ENCODE results near the gene SERINC5.

The SERINC5 gene

DNA sequence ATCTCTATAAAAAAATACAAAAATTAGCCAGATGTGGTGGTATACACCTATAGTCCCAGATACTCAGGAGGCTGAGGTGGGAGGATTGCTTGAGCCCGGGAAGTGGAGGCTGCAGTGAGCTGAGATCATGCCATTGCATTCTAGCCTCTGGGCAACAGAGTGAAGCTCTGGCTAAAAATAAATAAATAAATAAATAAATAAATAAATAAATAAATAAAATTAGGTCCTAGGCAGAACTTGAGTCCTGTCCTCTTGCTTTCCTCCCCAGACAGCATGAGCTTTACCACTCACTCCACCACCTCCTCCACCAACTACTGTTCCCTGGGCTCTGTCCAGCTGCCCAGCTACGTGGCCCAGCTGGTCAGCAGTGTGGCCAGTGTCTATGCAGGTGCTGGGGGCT, 32.3 kb upstream of the SERINC5 start:
- TF ChIP-seq, protein P1, sequence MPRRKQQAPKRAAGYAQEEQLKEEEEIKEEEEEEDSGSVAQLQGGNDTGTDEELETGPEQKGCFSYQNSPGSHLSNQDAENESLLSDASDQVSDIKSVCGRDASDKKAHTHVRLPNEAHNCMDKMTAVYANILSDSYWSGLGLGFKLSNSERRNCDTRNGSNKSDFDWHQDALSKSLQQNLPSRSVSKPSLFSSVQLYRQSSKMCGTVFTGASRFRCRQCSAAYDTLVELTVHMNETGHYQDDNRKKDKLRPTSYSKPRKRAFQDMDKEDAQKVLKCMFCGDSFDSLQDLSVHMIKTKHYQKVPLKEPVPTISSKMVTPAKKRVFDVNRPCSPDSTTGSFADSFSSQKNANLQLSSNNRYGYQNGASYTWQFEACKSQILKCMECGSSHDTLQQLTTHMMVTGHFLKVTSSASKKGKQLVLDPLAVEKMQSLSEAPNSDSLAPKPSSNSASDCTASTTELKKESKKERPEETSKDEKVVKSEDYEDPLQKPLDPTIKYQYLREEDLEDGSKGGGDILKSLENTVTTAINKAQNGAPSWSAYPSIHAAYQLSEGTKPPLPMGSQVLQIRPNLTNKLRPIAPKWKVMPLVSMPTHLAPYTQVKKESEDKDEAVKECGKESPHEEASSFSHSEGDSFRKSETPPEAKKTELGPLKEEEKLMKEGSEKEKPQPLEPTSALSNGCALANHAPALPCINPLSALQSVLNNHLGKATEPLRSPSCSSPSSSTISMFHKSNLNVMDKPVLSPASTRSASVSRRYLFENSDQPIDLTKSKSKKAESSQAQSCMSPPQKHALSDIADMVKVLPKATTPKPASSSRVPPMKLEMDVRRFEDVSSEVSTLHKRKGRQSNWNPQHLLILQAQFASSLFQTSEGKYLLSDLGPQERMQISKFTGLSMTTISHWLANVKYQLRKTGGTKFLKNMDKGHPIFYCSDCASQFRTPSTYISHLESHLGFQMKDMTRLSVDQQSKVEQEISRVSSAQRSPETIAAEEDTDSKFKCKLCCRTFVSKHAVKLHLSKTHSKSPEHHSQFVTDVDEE (CRISPR knock-in tag; IDR thresholded peaks at IDR 0.05), result no peak
- TF ChIP-seq, protein P2, sequence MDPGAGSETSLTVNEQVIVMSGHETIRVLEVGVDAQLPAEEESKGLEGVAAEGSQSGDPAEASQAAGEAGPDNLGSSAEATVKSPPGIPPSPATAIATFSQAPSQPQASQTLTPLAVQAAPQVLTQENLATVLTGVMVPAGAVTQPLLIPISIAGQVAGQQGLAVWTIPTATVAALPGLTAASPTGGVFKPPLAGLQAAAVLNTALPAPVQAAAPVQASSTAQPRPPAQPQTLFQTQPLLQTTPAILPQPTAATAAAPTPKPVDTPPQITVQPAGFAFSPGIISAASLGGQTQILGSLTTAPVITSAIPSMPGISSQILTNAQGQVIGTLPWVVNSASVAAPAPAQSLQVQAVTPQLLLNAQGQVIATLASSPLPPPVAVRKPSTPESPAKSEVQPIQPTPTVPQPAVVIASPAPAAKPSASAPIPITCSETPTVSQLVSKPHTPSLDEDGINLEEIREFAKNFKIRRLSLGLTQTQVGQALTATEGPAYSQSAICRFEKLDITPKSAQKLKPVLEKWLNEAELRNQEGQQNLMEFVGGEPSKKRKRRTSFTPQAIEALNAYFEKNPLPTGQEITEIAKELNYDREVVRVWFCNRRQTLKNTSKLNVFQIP (CRISPR knock-in tag; IDR thresholded peaks at IDR 0.05; ENCODE audit: borderline replicate concordance, low read depth), result no peak
- TF ChIP-seq ZC3H10 (CRISPR knock-in tag; IDR thresholded peaks at IDR 0.05) (no peak), RARB (CRISPR knock-in tag; IDR thresholded peaks at IDR 0.05) (no peak), ZFP3 (CRISPR knock-in tag; IDR thresholded peaks at IDR 0.05) (no peak), PPARA (CRISPR knock-in tag; IDR thresholded peaks at IDR 0.05; ENCODE audit: borderline replicate concordance) (no peak), OSR1 (CRISPR knock-in tag; IDR thresholded peaks at IDR 0.05) (no peak), ESRRG (CRISPR knock-in tag; IDR thresholded peaks at IDR 0.05) (no peak), SNAI2 (CRISPR knock-in tag; IDR thresholded peaks at IDR 0.05) (no peak), BACH2 (CRISPR knock-in tag; IDR thresholded peaks at IDR 0.05; ENCODE audit: borderline replicate concordance) (no peak), GLIS3 (CRISPR knock-in tag; IDR thresholded peaks at IDR 0.05) (no peak), ZFP30 (CRISPR knock-in tag; IDR thresholded peaks at IDR 0.05) (no peak), ZNF565 (CRISPR knock-in tag; conservative IDR thresholded peaks at IDR 0.05; ENCODE audit: low read depth) (no peak), TOX (CRISPR knock-in tag; IDR thresholded peaks at IDR 0.05; ENCODE audit: borderline replicate concordance) (no peak)
- TF ChIP-seq, protein P3, sequence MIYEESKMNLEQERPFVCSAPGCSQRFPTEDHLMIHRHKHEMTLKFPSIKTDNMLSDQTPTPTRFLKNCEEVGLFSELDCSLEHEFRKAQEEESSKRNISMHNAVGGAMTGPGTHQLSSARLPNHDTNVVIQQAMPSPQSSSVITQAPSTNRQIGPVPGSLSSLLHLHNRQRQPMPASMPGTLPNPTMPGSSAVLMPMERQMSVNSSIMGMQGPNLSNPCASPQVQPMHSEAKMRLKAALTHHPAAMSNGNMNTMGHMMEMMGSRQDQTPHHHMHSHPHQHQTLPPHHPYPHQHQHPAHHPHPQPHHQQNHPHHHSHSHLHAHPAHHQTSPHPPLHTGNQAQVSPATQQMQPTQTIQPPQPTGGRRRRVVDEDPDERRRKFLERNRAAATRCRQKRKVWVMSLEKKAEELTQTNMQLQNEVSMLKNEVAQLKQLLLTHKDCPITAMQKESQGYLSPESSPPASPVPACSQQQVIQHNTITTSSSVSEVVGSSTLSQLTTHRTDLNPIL (CRISPR knock-in tag; IDR thresholded peaks at IDR 0.05; ENCODE audit: low read depth), result no peak
- no peak for ATAC-seq

DNA sequence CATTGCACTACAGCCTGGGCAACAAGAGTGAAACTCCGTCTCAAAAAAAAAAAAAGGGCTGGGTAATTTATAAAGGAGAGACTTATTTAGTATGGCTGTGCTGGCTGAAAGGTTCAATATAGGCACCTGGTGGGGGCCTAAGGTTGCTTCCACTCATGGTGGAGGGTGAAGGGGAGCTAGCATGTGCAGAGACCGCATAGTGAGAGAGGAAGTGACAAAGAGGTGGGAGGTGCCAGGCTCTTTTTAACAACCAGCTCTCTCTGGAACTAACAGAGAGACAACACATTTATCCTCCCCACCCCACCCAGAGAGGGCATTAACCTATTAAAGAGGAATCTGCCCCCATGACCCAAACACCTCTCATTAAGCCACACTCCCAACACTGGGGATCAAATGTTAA, 28.9 kb upstream of the SERINC5 start:
- TF ChIP-seq, protein P3 (CRISPR knock-in tag; IDR thresholded peaks at IDR 0.05; ENCODE audit: low read depth), result no peak
- TF ChIP-seq PPARA (CRISPR knock-in tag; IDR thresholded peaks at IDR 0.05; ENCODE audit: borderline replicate concordance) (no peak), SNAI2 (CRISPR knock-in tag; IDR thresholded peaks at IDR 0.05) (no peak), CSDC2 (CRISPR knock-in tag; IDR thresholded peaks at IDR 0.05) (no peak), ARNTL (CRISPR knock-in tag; IDR thresholded peaks at IDR 0.05; ENCODE audit: borderline replicate concordance, low read depth) (no peak), ZNF8 (CRISPR knock-in tag; IDR thresholded peaks at IDR 0.05) (no peak), ESRRG (CRISPR knock-in tag; IDR thresholded peaks at IDR 0.05) (no peak), ZC3H10 (CRISPR knock-in tag; IDR thresholded peaks at IDR 0.05) (no peak), ZNF70 (CRISPR knock-in tag; IDR thresholded peaks at IDR 0.05) (no peak), ISL1 (CRISPR knock-in tag; IDR thresholded peaks at IDR 0.05) (no peak)
- TF ChIP-seq, protein P4, sequence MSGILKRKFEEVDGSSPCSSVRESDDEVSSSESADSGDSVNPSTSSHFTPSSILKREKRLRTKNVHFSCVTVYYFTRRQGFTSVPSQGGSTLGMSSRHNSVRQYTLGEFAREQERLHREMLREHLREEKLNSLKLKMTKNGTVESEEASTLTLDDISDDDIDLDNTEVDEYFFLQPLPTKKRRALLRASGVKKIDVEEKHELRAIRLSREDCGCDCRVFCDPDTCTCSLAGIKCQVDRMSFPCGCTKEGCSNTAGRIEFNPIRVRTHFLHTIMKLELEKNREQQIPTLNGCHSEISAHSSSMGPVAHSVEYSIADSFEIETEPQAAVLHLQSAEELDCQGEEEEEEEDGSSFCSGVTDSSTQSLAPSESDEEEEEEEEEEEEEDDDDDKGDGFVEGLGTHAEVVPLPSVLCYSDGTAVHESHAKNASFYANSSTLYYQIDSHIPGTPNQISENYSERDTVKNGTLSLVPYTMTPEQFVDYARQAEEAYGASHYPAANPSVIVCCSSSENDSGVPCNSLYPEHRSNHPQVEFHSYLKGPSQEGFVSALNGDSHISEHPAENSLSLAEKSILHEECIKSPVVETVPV (CRISPR knock-in tag; IDR thresholded peaks at IDR 0.05), result no peak
- TF ChIP-seq, protein P2 (CRISPR knock-in tag; IDR thresholded peaks at IDR 0.05; ENCODE audit: borderline replicate concordance, low read depth), result no peak

More for the DNA sequence above, 28.9 kb upstream of the SERINC5 start:
- no peak for ATAC-seq

All from SK-N-SH treated with all-trans-retinoic acid at 6 μM for 48 hours (cell line).